Measurements from ENCODE around the gene LDB3.

- no peak for TF ChIP-seq CTCF (conservative IDR thresholded peaks at IDR 0.05; ENCODE audit: low read depth, low read length)
- TF ChIP-seq EZH2 (IDR thresholded peaks at IDR 0.05; ENCODE audit: low read length, unreplicated experiment): no peak
Measured at GRCh38 chr10:86706401-86706841, 38.1 kb downstream of the LDB3 start.
